Right lobe of liver (tissue), 4 donors: ENCODE measurements around the gene KDM4D.

Experiments used
- CTCF ChIP-seq, 4 donors: fragments of 200-600 bp in 3 of 4; fragments of 450-650 bp in 1 of 4; IDR thresholded peaks; one replicate each; pipeline versions ENCODE4 v1.5.1 to v1.8.0; 2016 to 2022; ENCODE audit warnings: antibody characterized with exemption in 4 of 4, mild to moderate bottlenecking in 2 of 4
- POLR2A ChIP-seq: fragments of 450-650 bp; IDR thresholded peaks from one replicate; pipeline ENCODE4 v1.6.1; 2017; ENCODE audit warnings: antibody characterized with exemption, mild to moderate bottlenecking
- donor health status: DM: no; HTN: no; CAD: no.
- donor health status: DM: no; HTN: no; CAD: no.
- donor health status: DM: no; HTN: yes; CAD: no.

- TF ChIP-seq CTCF (IDR thresholded peaks at IDR 0.05): no peak
- TF ChIP-seq POLR2A: no peak
These were observed 59.5 kb downstream of the KDM4D start for GRCh38 chr11:95033051-95033450.
